DOHH2 (cell line): ENCODE data around the gene SNTA1.

Experiments used
- CTCF ChIP-seq: fragments of 200-600 bp; sonication (generic); IDR thresholded peaks from one replicate; pipeline ENCODE4 v1.5.1; 2014; ENCODE audit warnings: antibody characterized with exemption, mild to moderate bottlenecking, low read depth, low read length; ENCODE audit not compliant: poor library complexity, severe bottlenecking
- EZH2phosphoT487 ChIP-seq: fragments of 200-600 bp; sonication (generic); IDR thresholded peaks from 2 replicates; pipeline ENCODE4 v1.6.1; 2017; ENCODE audit warnings: borderline replicate concordance, mild to moderate bottlenecking, antibody characterized with exemption, low read length, moderate library complexity, mixed read lengths

GRCh38 chr20:33386673-33387072 lies 56.9 kb downstream of the SNTA1 start:
- TF ChIP-seq CTCF = no peak
- TF ChIP-seq EZH2phosphoT487 = no peak
